Immature natural killer cell (primary cell): ENCODE results near the gene THAP2. TPM values are rescaled to one million over a fixed set of nuclear protein-coding genes. Genes with fewer than 3 reads are reported as not detected.

Experiments
- DNase-seq, 3 donors: peaks; one replicate each; pipeline ENCODE4 v3.0.0; 2022; ENCODE audit warnings: mixed read lengths in 1 of 3
- H3K27ac Mint-ChIP-seq, 6 donors: one replicate each; pipeline ENCODE4 v1.8.0; 2020; ENCODE audit warnings: mixed read lengths in 6 of 6, mild to moderate bottlenecking in 5 of 6, inconsistent platforms in 4 of 6, moderate library complexity in 3 of 6
- H3K27me3 Mint-ChIP-seq, 3 donors: one replicate each; pipeline ENCODE4 v1.8.0; 2020 to 2021; ENCODE audit warnings: low read depth in 3 of 3, mild to moderate bottlenecking in 3 of 3, mixed read lengths in 3 of 3, moderate library complexity in 3 of 3, inconsistent platforms in 1 of 3
- H3K36me3 Mint-ChIP-seq, 3 donors: one replicate each; pipeline ENCODE4 v1.8.0; 2020; ENCODE audit warnings: mixed read lengths in 3 of 3, inconsistent platforms in 2 of 3, mild to moderate bottlenecking in 2 of 3
- H3K4me1 Mint-ChIP-seq, 2 donors: one replicate each; pipeline ENCODE4 v1.8.0; 2020; ENCODE audit warnings: inconsistent platforms in 2 of 2, mild to moderate bottlenecking in 2 of 2, mixed read lengths in 2 of 2, moderate library complexity in 1 of 2
- H3K4me3 Mint-ChIP-seq, 5 donors: one replicate each; pipeline ENCODE4 v1.8.0; 2020; ENCODE audit warnings: mild to moderate bottlenecking in 5 of 5, mixed read lengths in 5 of 5, inconsistent platforms in 3 of 5, moderate library complexity in 3 of 5
- H3K9me3 Mint-ChIP-seq, 6 donors: one replicate each; pipeline ENCODE4 v1.8.0; 2020; ENCODE audit warnings: mild to moderate bottlenecking in 6 of 6, mixed read lengths in 6 of 6, inconsistent platforms in 4 of 6, moderate library complexity in 3 of 6
- polyA plus RNA-seq, 3 donors: library from polyadenylated mRNA; unstranded; fragments of 300-500 nt; fragmentation: Illumina TruSeq; gene quantifications; one replicate each; pipeline ENCODE4 v1.2.3, GENCODE V29; 2021

The THAP2 gene
- 1 to 10 TPM; 2.1 to 7.4 (median 5.9) TPM for polyA plus RNA-seq

DNA sequence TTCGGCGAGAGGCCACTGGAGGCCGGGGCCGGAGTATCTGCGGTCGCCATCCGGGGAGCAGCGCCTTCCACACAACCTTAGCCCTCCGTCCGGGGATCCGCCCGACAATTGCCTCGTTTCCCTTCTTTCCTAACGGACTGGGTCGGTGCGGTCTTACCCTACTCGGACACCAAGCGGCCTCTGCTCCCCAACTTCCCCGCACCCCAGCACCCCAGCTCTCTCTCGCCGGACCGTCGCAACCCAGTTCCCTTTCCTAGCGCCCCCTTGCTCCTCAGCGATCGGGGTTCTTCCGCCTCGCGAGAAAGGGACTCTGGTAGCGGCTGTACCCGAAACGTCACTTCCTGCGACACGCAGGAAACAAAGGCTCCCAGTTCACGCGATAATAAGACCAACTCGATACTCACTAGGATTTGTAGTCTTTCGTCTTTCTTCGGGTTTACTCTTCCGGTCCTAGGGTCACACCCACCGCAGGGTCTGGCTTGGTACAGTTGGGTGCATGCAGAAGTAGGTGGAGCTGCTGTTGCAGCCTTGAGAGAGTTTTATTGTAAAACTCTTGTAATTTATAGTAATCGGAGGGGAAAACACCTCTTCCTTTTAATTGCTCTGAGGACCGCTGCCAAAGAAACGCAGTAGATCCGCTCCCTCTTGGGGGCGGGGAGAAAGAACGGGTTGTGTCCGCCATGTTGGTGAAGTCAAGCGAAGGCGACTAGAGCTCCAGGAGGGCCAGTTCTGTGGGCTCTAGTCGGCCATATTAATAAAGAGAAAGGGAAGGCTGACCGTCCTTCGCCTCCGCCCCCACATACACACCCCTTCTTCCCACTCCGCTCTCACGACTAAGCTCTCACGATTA is at the start of gene THAP2, which contains the start of gene ZFC3H1:
TSS of gene THAP2 (plus strand) at position 741 of the 850 bp plus-strand sequence. CDS start 209 bp downstream, outside the sequence.
TSS of gene ZFC3H1 (minus strand) at position 288 of the 850 bp plus-strand sequence. CDS start at position 50, 238 bp downstream.
- Mint-ChIP-seq H3K36me3 (peaks cover 12 to 13% (median 13%) of the 10 kb centered on the region in 3 donors), H3K27ac (peak within 1 kb of the TSS; percentile 98 to 100 (median 99)), H3K4me1 (peaks cover 44 to 60% of the 10 kb centered on the region in 2 donors), H3K4me3 (peak within 1 kb of the TSS; percentile 96 to 100 (median 99)), H3K9me3 (no peaks in the 10 kb centered on the region), H3K27me3 (peaks cover 13 to 23% (median 15%) of the 10 kb centered on the region in 3 donors)
- DNase-seq = peak; percentile 94 to 96 (median 96)

DNA sequence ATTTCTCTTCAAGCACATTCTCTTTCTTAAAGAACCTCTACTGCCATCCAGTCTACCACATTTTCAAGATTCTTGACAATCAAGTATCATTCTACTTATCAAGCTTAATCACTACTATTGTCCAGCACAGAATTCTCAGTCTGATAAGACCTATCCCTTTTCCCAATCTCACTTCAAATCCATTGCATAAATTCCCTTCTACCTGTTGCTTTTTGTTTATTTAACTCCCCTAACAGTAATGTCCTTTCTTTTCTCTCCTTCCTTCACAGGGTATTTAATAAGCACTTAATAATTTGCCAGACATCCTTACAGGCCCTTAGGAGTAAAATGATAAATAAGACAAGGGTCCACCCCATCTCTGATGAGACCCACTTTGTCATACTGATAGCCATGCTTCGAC is 42.2 kb upstream of the THAP2 start:
- Mint-ChIP-seq H3K27me3 (no peaks in the 10 kb centered on the region), H3K36me3 (peaks cover 28 to 58% (median 36%) of the 10 kb centered on the region in 3 donors), H3K4me3 (no peak overlapping the region), H3K27ac (peak overlapping the region; percentile 0 to 31 (median 12)), H3K4me1 (peaks cover 8 to 19% of the 10 kb centered on the region in 2 donors), H3K9me3 (no peaks in the 10 kb centered on the region)
- no peak for DNase-seq

DNA sequence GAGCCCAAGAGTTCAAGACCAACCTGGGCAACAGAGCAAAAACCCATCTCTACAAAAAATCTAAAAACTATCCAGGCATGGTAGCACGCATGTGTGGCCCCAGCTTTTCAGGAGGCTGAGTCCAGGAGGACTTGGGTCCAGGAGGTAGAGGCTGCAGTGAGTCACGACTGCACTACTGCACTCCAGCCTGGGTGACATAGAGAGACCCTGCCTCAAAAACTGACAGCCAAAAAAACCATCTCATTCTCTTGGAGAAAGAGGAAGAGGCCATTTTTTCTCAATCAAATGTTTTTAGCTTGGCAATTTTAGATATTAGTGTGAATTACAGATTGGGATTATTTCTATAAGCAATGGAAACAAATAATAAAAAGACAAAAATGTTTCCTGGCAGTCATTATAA is 38.6 kb upstream of the THAP2 start:
- Mint-ChIP-seq H3K4me1 (peaks cover 8 to 19% of the 10 kb centered on the region in 2 donors), H3K27ac (peak overlapping the region in 3 of 6 donors; percentile 27 to 40 (median 29)), H3K27me3 (no peaks in the 10 kb centered on the region), H3K4me3 (no peak overlapping the region), H3K9me3 (no peaks in the 10 kb centered on the region), H3K36me3 (peaks cover 24 to 56% (median 32%) of the 10 kb centered on the region in 3 donors)
- no peak for DNase-seq

DNA sequence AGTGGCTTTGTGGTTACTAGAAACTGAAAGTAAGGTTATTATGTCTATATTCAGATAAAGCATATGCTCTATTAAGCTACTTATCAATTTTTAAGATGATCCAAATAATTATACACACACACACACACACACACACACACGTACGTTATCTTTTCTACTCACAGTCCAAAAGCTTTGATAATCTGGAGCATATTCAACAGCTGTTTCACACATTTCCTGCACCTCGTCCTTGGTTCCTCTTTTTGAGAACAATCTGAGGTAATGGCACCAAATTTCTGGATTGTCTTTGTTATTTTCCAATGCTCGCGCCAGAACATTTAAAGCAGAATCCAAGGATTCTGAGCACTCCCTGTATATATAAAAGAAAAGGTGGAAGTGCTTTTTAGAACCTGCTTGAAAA is 38.0 kb upstream of the THAP2 start:
- H3K4me3 Mint-ChIP-seq = peak overlapping the region in 2 of 5 donors; percentile 1 to 15

DNA sequence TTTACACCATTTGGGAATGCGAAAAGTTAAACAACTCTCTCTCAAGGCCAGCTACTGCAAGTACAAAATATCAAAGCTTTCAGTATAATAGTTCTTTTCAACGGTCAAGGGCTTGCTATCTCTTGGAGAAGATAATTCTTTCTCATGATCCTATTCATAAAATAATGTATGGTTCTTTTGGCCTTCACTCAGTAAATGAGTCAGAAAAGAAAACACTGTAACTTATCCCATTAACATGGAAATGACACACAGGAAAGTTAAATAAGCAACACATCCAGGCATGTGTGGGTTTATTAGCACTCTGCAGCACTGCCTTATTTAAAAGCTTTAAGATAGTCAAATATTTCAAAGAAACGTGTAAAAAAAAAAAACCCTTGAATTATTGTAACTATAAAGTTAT is 37.3 kb upstream of the THAP2 start:
- no peaks in the 10 kb centered on the region for H3K9me3 Mint-ChIP-seq
- H3K27ac Mint-ChIP-seq = peak overlapping the region in 4 of 6 donors; percentile 12 to 55 (median 31)
- H3K4me1 Mint-ChIP-seq = peaks cover 7 to 19% of the 10 kb centered on the region in 2 donors
- H3K36me3 Mint-ChIP-seq = peaks cover 20 to 55% (median 30%) of the 10 kb centered on the region in 3 donors
- no peaks in the 10 kb centered on the region for H3K27me3 Mint-ChIP-seq
- DNase-seq = no peak
- H3K4me3 Mint-ChIP-seq = no peak overlapping the region

More for the DNA sequence above, 38.0 kb upstream of the THAP2 start:
- DNase-seq = no peak
- Mint-ChIP-seq H3K36me3 (peaks cover 22 to 57% (median 35%) of the 10 kb centered on the region in 3 donors), H3K4me1 (peaks cover 8 to 19% of the 10 kb centered on the region in 2 donors), H3K9me3 (no peaks in the 10 kb centered on the region), H3K27me3 (no peaks in the 10 kb centered on the region), H3K27ac (peak overlapping the region; percentile 27 to 84 (median 68))

DNA sequence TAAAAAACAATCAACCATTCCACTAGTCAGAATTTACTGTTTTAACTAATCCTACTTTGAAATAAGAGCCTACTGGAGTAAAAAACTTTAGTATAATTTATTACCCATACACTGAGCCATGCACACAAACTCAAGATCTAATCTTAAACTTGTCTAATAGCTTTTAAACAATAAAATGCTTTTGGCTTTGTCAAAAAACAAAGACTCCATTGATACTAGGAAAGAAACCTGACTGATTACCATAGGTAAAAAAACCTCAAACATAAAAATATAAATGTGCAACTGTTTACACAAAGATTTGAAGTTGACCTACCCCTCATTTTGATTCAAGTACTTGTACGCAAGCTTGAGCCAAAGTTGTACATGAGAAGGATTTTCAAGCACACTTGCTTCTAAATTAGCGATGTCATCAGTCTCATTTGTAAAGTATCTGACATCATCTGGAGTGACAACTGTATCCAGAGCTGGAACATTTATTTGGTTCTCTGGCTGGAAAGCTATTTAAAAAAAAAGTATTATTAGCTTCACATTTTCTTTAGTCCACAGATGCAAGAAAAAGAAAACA is 36.6 kb upstream of the THAP2 start:
- H3K36me3 Mint-ChIP-seq = peaks cover 15 to 55% (median 32%) of the 10 kb centered on the region in 3 donors
- no peak overlapping the region for H3K4me3 Mint-ChIP-seq
- H3K9me3 Mint-ChIP-seq = no peaks in the 10 kb centered on the region
- no peak for DNase-seq
- no peak overlapping the region for H3K27ac Mint-ChIP-seq
- no peaks in the 10 kb centered on the region for H3K27me3 Mint-ChIP-seq
- peaks cover 7 to 19% of the 10 kb centered on the region in 2 donors for H3K4me1 Mint-ChIP-seq

DNA sequence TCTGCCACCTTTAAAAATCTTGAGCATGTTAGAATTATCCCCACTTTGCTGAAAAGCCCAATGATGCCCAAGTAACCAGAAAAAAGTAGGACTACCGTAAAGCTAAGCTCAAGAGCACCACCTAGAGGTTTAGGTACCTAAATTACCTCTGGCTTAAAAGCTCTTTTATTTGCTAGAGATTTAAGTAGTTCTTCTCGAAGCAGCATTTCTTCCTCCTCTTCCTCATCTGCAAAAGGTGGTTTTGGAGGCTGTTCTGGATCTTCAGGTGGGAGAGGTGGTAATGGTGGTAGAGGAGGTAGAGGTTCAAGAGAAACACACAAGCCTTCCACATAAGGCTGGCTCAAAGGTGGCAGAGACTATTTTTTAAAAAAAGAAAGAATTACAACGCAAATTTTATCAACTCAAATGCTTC is 27.4 kb upstream of the THAP2 start:
- peak overlapping the region; percentile 2 to 67 (median 53) for H3K27ac Mint-ChIP-seq
- H3K27me3 Mint-ChIP-seq = no peaks in the 10 kb centered on the region
- DNase-seq = peak; percentile 30 to 46 (median 43)
- no peak overlapping the region for H3K4me3 Mint-ChIP-seq
- no peaks in the 10 kb centered on the region for H3K9me3 Mint-ChIP-seq
- H3K36me3 Mint-ChIP-seq = peaks cover 9 to 54% (median 32%) of the 10 kb centered on the region in 3 donors
- peaks cover 5 to 7% of the 10 kb centered on the region in 2 donors for H3K4me1 Mint-ChIP-seq

DNA sequence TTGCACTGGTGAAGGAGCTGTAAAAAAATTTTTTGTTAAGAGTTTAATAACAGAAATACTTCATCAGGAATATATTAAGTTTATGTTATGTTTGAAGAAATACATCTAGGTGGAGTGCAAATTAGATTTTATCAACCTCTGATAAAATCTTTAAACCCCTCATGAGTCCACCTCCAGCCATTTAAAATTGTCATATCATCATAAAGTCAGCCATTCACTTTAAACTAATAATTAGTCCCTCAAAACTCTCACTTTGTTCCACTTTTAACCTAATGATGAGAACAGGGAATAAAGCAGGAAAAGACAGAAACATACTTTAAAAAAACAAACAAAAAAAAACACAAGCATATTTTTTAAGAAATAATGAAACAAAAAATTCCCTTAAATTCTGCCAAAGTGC is 25.6 kb upstream of the THAP2 start:
- Mint-ChIP-seq H3K9me3 (no peaks in the 10 kb centered on the region), H3K4me1 (peaks cover 5 to 7% of the 10 kb centered on the region in 2 donors), H3K36me3 (peaks cover 9 to 45% (median 26%) of the 10 kb centered on the region in 3 donors), H3K27me3 (no peaks in the 10 kb centered on the region), H3K27ac (peak overlapping the region in 2 of 6 donors; percentile 43 to 45), H3K4me3 (no peak overlapping the region)
- no peak for DNase-seq

DNA sequence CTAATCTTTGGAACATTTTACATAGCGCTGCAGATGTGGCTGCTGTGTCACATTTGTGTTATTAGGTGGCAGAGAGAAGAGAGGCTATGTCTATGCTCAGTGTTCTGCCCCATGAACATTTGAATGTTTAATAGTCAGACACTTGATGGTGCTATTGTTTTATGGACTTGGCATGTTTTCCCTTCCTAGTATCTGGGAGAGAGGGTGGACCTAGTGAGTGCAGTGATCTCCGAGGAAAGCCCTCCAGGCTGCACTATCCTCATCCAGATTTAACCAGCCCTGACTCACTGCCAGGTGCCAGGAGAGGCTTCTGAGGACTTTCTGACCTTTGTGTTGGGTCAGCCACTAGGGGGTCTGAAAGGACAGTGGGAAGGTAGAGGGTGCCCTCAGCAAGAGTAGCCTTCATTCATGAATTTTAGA is 24.8 kb upstream of the THAP2 start:
- DNase-seq = no peak
- no peaks in the 10 kb centered on the region for H3K27me3 Mint-ChIP-seq
- H3K9me3 Mint-ChIP-seq = no peaks in the 10 kb centered on the region
- no peak overlapping the region for H3K4me3 Mint-ChIP-seq
- peaks cover 5 to 7% of the 10 kb centered on the region in 2 donors for H3K4me1 Mint-ChIP-seq
- peaks cover 13 to 46% (median 34%) of the 10 kb centered on the region in 3 donors for H3K36me3 Mint-ChIP-seq
- H3K27ac Mint-ChIP-seq = peak overlapping the region in 4 of 6 donors; percentile 19 to 51 (median 39)

DNA sequence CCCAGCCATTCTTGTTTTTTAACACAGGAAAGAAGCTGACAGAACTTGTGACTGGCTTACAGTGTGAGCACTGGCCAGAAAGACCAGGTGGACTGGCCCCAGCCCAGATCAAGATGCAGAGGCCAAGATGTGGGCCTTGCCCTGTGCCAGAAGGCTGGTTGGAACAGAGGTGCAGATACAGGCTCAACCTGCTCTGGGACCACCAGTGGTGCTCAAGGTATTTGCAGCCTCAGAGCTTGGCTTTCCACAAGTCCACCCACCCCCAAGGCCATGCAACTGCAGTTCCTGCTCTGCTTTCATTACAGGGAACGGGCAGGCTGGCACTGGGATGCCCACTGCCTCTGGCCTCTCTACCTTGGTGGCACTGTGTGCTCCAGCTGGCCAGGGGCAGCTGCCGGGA is 23.8 kb upstream of the THAP2 start:
- no peak overlapping the region for H3K4me3 Mint-ChIP-seq
- H3K4me1 Mint-ChIP-seq = peaks cover 7 to 12% of the 10 kb centered on the region in 2 donors
- H3K27ac Mint-ChIP-seq = no peak overlapping the region
- no peak for DNase-seq
- no peaks in the 10 kb centered on the region for H3K27me3 Mint-ChIP-seq
- no peaks in the 10 kb centered on the region for H3K9me3 Mint-ChIP-seq
- H3K36me3 Mint-ChIP-seq = peaks cover 17 to 42% (median 30%) of the 10 kb centered on the region in 3 donors

DNA sequence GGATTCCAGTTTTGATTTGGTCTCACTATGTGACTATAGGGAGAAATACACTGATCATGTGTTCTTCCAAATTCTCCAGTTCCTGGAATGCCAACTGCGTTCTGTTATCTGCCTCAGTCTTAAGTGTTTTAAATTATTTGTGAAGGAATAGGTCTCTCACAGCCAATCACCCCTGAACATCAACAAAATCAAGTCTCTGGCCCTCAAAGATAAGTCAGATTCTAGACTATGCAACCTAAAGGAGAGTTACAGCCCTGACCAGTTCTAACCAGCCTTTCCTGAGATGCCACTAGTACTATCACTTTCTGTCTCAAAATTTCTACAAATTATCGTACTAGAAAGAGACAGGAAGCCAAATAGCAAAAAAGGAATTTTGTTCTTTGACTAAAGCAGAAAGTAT is 22.7 kb upstream of the THAP2 start:
- peaks cover 17 to 39% (median 28%) of the 10 kb centered on the region in 3 donors for H3K36me3 Mint-ChIP-seq
- H3K27me3 Mint-ChIP-seq = no peaks in the 10 kb centered on the region
- no peak overlapping the region for H3K4me3 Mint-ChIP-seq
- no peak for DNase-seq
- no peaks in the 10 kb centered on the region for H3K9me3 Mint-ChIP-seq
- peak overlapping the region in 5 of 6 donors; percentile 6 to 77 (median 25) for H3K27ac Mint-ChIP-seq
- peaks cover 9 to 17% of the 10 kb centered on the region in 2 donors for H3K4me1 Mint-ChIP-seq

DNA sequence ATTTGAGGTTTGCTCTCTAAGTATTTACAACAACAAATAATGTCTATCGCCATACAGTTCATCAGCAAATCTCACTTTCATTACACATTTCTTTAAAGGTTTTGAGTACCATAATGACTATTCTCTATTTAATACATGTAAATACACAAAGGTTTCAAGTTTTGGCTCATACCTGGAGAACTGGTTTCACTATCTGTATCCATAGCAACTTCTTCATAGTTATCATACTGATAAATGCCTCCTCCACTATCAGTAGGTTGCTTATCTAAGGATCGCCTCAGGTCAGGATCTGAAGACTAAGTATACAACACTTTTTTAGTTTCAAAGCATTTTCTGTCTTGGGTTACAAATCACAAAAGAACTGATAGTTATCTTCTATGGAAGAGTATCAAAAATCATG is 21.8 kb upstream of the THAP2 start:
- no peak for DNase-seq
- Mint-ChIP-seq H3K4me1 (peaks cover 6 to 20% of the 10 kb centered on the region in 2 donors), H3K27me3 (no peaks in the 10 kb centered on the region), H3K9me3 (no peaks in the 10 kb centered on the region), H3K36me3 (peaks cover 12 to 41% (median 23%) of the 10 kb centered on the region in 3 donors), H3K27ac (peak overlapping the region in 2 of 6 donors; percentile 14 to 40), H3K4me3 (no peak overlapping the region)

DNA sequence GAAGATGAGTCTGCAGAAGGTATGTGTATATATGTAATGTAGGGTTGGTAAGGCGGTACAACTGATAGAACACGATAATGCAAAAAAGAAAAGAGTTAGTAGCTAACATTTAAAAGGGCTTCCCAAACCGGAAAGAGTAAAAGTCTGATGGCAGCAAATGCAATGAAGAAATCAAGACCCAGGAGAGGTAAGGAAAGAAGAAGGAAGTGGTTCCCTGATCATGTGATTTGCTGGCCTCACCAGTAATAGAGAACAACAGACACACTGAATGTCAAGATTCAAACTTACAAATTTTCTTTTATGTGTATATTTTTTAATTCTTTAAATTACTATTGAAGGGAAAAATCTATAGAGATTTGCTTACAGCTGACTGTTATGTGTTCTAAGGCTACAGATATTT is 18.8 kb upstream of the THAP2 start:
- no peak for DNase-seq
- Mint-ChIP-seq H3K36me3 (peaks cover 12 to 38% (median 20%) of the 10 kb centered on the region in 3 donors), H3K4me1 (peaks cover 15 to 37% of the 10 kb centered on the region in 2 donors), H3K9me3 (no peaks in the 10 kb centered on the region), H3K27ac (peak overlapping the region in 3 of 6 donors; percentile 13 to 76 (median 70)), H3K27me3 (peaks cover 0 to 2% (median 0%) of the 10 kb centered on the region in 3 donors), H3K4me3 (no peak overlapping the region)
